Measurements from ENCODE around the gene CAGE1.

Gene CAGE1

GRCh38 chr6:7389451-7390225 lies at the start of gene CAGE1, which contains the start of gene RIOK1:
TSS of gene CAGE1 (minus strand) at chr6:7389742. CDS start at chr6:7387173, 2,569 bp downstream.
TSS of gene RIOK1 (plus strand) at chr6:7389808. CDS start at chr6:7390003, 195 bp downstream.
- TF ChIP-seq, protein P1, sequence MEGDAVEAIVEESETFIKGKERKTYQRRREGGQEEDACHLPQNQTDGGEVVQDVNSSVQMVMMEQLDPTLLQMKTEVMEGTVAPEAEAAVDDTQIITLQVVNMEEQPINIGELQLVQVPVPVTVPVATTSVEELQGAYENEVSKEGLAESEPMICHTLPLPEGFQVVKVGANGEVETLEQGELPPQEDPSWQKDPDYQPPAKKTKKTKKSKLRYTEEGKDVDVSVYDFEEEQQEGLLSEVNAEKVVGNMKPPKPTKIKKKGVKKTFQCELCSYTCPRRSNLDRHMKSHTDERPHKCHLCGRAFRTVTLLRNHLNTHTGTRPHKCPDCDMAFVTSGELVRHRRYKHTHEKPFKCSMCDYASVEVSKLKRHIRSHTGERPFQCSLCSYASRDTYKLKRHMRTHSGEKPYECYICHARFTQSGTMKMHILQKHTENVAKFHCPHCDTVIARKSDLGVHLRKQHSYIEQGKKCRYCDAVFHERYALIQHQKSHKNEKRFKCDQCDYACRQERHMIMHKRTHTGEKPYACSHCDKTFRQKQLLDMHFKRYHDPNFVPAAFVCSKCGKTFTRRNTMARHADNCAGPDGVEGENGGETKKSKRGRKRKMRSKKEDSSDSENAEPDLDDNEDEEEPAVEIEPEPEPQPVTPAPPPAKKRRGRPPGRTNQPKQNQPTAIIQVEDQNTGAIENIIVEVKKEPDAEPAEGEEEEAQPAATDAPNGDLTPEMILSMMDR (IDR thresholded peaks at IDR 0.05; ENCODE audit: low read depth, low read length): no peak

DNA sequence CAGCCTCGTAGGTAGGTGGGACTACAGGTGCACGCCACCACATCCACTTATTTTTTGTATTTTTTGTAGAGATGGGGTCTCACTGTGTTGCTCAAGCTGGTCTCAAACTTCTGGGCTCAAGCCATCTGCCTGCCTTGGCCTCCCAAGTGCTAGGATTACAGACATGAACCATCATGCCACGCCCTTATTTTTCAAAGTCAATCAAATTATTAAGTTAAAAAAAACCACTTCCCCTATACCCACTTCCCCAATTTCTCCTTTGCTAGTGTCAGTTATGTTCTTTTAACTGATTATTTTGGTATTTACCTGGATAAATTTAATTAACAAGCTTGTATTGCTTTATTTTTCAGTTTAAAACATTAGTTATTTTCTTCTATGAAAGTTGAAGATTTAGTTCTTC lies 49.7 kb upstream of the CAGE1 start:
- H3K4me3 ChIP-seq (ENCODE audit: low read depth, low read length): no peak overlapping the region
- TF ChIP-seq, protein P1 (IDR thresholded peaks at IDR 0.05; ENCODE audit: low read depth, low read length): no peak

More at GRCh38 chr6:7389451-7390225, at the start of gene CAGE1, which contains the start of gene RIOK1:
- peak within 1 kb of the TSS; percentile 90 for H3K4me3 ChIP-seq (ENCODE audit: low read depth, low read length)

DNA sequence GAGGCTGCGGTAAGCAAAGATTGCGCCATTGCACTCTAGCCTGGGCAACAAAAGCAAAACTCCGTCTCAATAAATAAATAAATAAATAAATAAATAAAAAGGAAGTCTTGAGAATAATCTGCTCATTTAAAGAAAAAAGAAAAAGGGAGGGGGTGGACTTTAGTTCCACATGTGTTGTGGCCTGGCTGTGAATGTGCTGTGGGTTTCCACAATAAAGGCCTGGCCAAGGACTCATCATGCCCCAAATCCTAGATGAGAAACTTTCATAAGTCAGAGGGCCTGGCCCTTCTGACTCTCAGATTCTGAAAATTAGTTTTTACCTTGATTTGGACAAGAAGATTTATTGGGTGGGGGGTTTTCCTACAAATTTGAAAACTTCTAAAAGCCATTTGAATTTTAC lies 48.5 kb upstream of the CAGE1 start:
- TF ChIP-seq, protein P1 (IDR thresholded peaks at IDR 0.05; ENCODE audit: low read depth, low read length): no peak
- H3K4me3 ChIP-seq (ENCODE audit: low read depth, low read length): no peak overlapping the region

DNA sequence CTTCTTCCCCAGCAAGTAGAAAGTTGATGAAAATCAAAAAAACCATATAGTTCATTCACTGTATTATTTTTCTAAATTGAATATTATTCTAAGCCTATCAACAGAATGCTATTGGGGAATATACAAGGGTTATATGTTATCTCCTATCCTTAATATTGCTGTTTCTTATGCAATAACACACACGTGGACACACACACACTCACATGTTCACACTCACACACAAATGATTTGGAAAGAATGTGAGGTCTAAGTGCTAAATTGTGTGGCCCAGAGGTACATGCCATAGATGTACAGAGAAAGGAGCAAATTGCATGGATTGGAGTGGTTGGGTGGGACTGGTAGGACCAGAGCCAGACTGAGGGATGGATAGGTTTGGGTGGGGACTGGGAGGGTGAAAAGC lies 45.1 kb upstream of the CAGE1 start:
- no peak overlapping the region for H3K4me3 ChIP-seq (ENCODE audit: low read depth, low read length)
- TF ChIP-seq, protein P1 (IDR thresholded peaks at IDR 0.05; ENCODE audit: low read depth, low read length): no peak

DNA sequence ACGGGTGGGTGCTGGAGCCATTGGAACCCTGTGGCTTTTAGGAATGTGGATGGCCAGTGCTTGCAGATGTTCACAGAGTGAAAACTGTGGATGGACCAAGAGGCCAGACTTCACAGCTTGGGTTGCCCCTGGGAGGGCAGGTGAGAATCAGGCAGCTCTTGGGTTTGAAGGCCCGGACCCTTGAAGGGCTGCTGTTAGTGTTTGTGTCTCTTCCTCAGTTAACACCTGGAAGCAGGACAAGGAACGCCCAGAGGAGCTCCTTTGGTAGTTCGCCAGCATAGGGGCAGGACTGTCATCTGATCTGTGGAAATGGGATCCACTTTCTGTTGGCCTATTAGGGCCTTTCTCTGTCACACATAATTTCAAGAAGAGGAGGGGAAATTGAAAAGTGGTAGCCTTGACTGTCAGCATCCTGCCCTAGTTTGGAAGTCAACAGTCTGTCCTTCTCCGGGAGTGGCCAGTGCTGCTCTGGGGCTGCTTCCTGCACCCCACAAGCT lies 43.6 kb upstream of the CAGE1 start:
- TF ChIP-seq, protein P1 (IDR thresholded peaks at IDR 0.05; ENCODE audit: low read depth, low read length): no peak

DNA sequence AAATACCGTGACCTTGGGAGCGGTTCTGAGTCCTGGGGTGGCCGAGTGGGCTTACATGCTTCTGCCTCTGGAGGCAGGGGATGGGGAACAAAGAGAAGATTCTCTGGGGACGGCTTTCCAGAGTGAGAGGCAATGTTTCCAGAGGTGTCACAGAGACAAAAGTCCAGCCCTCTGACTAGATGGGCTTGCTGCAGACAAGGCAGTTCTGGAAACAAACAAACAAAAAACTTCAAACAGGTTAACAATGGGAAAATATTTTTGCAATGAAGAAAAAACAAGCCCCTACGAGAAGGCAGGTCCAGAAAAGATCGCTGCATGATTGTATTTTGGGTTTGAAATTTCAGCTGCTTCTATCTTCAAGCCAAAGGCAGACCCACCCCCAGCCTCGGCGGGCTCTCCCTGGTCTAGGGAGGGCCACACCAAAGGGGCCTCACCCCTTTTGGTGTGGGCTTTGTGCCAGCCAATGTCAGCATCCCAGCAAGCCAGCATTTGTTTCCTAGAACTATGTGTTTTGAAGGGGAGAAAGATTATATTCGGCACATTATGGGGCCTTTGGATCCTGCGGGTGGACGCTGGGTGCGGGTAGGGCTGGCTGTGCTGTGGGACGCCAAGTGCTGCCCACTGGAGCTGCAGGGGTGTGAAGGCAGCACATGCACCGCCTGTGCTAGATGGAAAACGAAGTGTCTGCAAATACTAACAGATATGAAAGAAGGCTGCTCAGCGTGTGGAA lies 43.0 kb upstream of the CAGE1 start:
- TF ChIP-seq, protein P1 (IDR thresholded peaks at IDR 0.05; ENCODE audit: low read depth, low read length): no peak
- no peak overlapping the region for H3K4me3 ChIP-seq (ENCODE audit: low read depth, low read length)

More for the DNA sequence above, 43.6 kb upstream of the CAGE1 start:
- no peak overlapping the region for H3K4me3 ChIP-seq (ENCODE audit: low read depth, low read length)

Measured in WI38 (cell line).